Sigmoid colon (tissue), 4 donors: ENCODE results near the gene FOXL2NB.

ENCODE experiments used
- EP300 ChIP-seq, 4 donors: sonication (generic); formaldehyde crosslinking; IDR thresholded peaks; one replicate each; pipeline ENCODE4 v1.6.1; 2017; ENCODE audit warnings: antibody characterized with exemption in 4 of 4
- POLR2A ChIP-seq, 2 donors: fragments of 450-650 bp; IDR thresholded peaks; one replicate each; pipeline ENCODE4 v1.6.1; 2016; ENCODE audit warnings: antibody characterized with exemption in 2 of 2, mild to moderate bottlenecking in 2 of 2, moderate library complexity in 2 of 2
- TF ChIP-seq, protein P1 (sequence below), 4 experiments: fragments of 450-650 bp in 3 of 4; fragments of 200-600 bp in 1 of 4; IDR thresholded peaks; one replicate each; pipeline ENCODE4 v1.5.1; 2016 to 2019; ENCODE audit warnings: antibody characterized with exemption in 4 of 4, mild to moderate bottlenecking in 3 of 4, moderate library complexity in 2 of 4

DNA sequence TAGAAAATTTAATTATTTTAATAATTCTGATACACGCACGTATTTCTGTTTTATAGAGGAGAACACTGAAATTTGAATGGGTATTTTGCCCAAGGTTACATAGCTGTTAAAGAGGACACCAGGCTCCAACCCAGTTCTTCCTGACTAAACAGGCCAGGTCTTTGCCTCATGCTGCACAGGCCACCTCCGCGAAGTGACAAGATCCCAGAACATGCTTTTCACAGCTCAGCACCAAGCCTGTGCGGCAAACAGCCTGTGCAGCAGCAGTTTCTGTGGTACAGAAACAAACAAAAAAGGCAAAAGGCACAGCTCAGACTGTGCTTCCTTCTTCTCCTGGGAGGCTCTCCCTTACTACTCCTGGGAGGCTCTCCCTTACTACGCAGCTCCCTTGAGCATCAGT is 6.6 kb upstream of the FOXL2NB start:
- TF ChIP-seq POLR2A (IDR thresholded peaks at IDR 0.05): no peak
- no peak for TF ChIP-seq EP300 (IDR thresholded peaks at IDR 0.05)
- TF ChIP-seq, protein P1, sequence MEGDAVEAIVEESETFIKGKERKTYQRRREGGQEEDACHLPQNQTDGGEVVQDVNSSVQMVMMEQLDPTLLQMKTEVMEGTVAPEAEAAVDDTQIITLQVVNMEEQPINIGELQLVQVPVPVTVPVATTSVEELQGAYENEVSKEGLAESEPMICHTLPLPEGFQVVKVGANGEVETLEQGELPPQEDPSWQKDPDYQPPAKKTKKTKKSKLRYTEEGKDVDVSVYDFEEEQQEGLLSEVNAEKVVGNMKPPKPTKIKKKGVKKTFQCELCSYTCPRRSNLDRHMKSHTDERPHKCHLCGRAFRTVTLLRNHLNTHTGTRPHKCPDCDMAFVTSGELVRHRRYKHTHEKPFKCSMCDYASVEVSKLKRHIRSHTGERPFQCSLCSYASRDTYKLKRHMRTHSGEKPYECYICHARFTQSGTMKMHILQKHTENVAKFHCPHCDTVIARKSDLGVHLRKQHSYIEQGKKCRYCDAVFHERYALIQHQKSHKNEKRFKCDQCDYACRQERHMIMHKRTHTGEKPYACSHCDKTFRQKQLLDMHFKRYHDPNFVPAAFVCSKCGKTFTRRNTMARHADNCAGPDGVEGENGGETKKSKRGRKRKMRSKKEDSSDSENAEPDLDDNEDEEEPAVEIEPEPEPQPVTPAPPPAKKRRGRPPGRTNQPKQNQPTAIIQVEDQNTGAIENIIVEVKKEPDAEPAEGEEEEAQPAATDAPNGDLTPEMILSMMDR (IDR thresholded peaks at IDR 0.05): no peak
